ENCODE measurements around the gene OR6P1. TPM values are rescaled to one million over a fixed set of nuclear protein-coding genes. Genes with fewer than 3 reads are reported as not detected.

Gene OR6P1
- total RNA-seq, 1 experiment from 2014 or later, result not detected

DNA sequence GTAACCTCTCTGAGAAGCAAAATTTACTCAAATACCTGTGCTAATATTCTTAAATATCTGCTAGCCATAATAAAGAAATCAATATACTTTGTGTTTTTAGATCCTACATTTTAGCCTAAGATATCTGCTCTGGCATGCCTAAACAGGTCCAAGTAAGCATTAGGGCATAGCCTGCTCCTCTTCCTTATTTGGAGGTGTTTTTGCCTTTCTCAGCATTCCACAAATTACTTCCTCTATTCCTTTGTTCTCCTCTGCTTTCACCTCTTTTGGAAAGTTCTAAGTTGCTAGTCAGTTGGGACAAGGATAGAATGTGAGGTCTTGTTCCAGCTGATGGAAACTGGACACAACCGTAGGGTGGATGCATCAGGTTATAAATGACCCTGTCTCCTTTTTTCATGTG is 16.6 kb upstream of the OR6P1 start:
- Histone ChIP-seq H3F3A (ENCODE audit: insufficient read depth, low read depth) (no peaks in the 10 kb centered on the region), H3K4me1 (replicated peaks; ENCODE audit: insufficient read depth) (no peaks in the 10 kb centered on the region), H3K36me3 (ENCODE audit: low read depth) (no peaks in the 10 kb centered on the region), H3K4me2 (no peak overlapping the region), H3K27ac (no peak overlapping the region), H3K27me3 (ENCODE audit: insufficient read depth, low read depth) (no peaks in the 10 kb centered on the region), H3K9me2 (ENCODE audit: insufficient read depth) (no peaks in the 10 kb centered on the region; the same call in 1 of the 2 replicates), H3K4me3 (no peak overlapping the region), H2AFZ (no peak overlapping the region), H4K20me1 (ENCODE audit: insufficient read depth) (no peaks in the 10 kb centered on the region), H3K79me2 (ENCODE audit: low read depth) (no peaks in the 10 kb centered on the region), H3K9me3 (ENCODE audit: insufficient read depth, low read depth) (no peaks in the 10 kb centered on the region)
- intact Hi-C loops (cut with micrococcal nuclease; ENCODE audit: unreplicated experiment), result no loop called here
- BruUV-seq (replicated peaks), result no TSS peak
- no peak for DNase-seq
- POLR2A ChIA-PET (ENCODE audit: unreplicated experiment), result no interaction called here
- no peak for TF ChIP-seq EZH2 (IDR thresholded peaks at IDR 0.05; ENCODE audit: low read depth)
- TF ChIP-seq, protein P1, sequence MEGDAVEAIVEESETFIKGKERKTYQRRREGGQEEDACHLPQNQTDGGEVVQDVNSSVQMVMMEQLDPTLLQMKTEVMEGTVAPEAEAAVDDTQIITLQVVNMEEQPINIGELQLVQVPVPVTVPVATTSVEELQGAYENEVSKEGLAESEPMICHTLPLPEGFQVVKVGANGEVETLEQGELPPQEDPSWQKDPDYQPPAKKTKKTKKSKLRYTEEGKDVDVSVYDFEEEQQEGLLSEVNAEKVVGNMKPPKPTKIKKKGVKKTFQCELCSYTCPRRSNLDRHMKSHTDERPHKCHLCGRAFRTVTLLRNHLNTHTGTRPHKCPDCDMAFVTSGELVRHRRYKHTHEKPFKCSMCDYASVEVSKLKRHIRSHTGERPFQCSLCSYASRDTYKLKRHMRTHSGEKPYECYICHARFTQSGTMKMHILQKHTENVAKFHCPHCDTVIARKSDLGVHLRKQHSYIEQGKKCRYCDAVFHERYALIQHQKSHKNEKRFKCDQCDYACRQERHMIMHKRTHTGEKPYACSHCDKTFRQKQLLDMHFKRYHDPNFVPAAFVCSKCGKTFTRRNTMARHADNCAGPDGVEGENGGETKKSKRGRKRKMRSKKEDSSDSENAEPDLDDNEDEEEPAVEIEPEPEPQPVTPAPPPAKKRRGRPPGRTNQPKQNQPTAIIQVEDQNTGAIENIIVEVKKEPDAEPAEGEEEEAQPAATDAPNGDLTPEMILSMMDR (conservative IDR thresholded peaks at IDR 0.05), result no peak
- CTCF ChIA-PET, result no interaction called here

DNA sequence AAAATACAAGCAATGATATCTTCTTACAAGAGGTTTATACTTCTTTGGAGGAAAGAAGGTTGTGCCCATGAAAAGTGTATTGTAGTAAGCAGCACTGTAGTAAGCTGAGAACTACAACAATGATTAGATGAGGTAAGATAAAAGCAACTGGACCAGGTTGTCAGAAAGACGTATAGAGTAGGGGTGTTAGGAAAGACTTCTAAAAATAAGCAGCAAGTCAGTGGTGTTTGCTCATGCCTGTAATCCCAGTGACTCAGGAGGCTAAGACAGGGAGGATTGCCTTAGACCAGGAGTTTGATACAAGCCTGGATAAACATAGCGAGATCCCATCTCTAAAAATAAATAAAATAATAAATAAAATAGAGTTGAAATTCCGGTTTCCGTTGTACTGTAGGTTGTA is 13.6 kb upstream of the OR6P1 start:
- TF ChIP-seq, protein P1 (conservative IDR thresholded peaks at IDR 0.05), result no peak
- no peak for TF ChIP-seq EZH2 (IDR thresholded peaks at IDR 0.05; ENCODE audit: low read depth)
- H3K9me3 ChIP-seq (ENCODE audit: insufficient read depth, low read depth), result no peaks in the 10 kb centered on the region
- H3K27me3 ChIP-seq (ENCODE audit: insufficient read depth, low read depth), result no peaks in the 10 kb centered on the region
- H3K4me2 ChIP-seq, result no peak overlapping the region
- H3K4me3 ChIP-seq, result no peak overlapping the region
- H2AFZ ChIP-seq, result no peak overlapping the region
- intact Hi-C loops (cut with micrococcal nuclease; ENCODE audit: unreplicated experiment), result no loop called here
- BruUV-seq (replicated peaks), result no TSS peak
- CTCF ChIA-PET, result no interaction called here
- H3K36me3 ChIP-seq (ENCODE audit: low read depth), result no peaks in the 10 kb centered on the region
- H3K4me1 ChIP-seq (replicated peaks; ENCODE audit: insufficient read depth), result no peaks in the 10 kb centered on the region
- H4K20me1 ChIP-seq (ENCODE audit: insufficient read depth), result no peaks in the 10 kb centered on the region
- POLR2A ChIA-PET (ENCODE audit: unreplicated experiment), result no interaction called here
- H3K79me2 ChIP-seq (ENCODE audit: low read depth), result no peaks in the 10 kb centered on the region
- H3K9me2 ChIP-seq (ENCODE audit: insufficient read depth), result no peaks in the 10 kb centered on the region; the same call in 1 of the 2 replicates
- DNase-seq, result no peak
- no peaks in the 10 kb centered on the region for H3F3A ChIP-seq (ENCODE audit: insufficient read depth, low read depth)
- H3K27ac ChIP-seq, result no peak overlapping the region

DNA sequence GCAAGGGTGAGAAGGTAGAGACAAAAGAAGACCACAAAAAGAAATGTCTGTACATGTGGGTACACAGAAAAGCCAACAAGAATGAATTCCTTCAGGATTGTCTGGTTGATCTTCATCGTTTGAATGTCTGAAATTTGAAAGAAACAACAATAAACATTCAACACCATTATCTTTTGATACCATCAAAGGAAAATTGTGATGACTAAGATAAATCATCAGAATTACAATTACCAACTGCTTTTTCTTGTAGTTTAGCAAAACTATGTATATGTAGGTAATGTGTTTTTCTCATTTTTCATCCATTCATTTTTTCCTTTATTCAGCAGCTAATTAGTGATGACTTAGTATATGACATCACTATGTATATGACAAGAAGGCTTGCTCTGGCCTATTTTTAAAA is 9.4 kb upstream of the OR6P1 start, which contains the start of gene OR10X1:
Gene OR10X1 (minus strand): TSS at position 167 of the 400 bp plus-strand sequence. CDS start 0 bp downstream, at position 167.
- Histone ChIP-seq H3K79me2 (ENCODE audit: low read depth) (no peaks in the 10 kb centered on the region), H3K27me3 (ENCODE audit: insufficient read depth, low read depth) (0 out of 2 replicates have a peak, but pooled peaks cover 8% of the 10 kb centered on the region), H3K9me3 (ENCODE audit: insufficient read depth, low read depth) (no peaks in the 10 kb centered on the region), H3F3A (ENCODE audit: insufficient read depth, low read depth) (no peaks in the 10 kb centered on the region), H3K4me2 (no peak within 1 kb of the TSS), H3K4me1 (replicated peaks; ENCODE audit: insufficient read depth) (no peaks in the 10 kb centered on the region), H2AFZ (no peak within 1 kb of the TSS), H3K27ac (no peak within 1 kb of the TSS), H3K36me3 (ENCODE audit: low read depth) (no peaks in the 10 kb centered on the region), H4K20me1 (ENCODE audit: insufficient read depth) (no peaks in the 10 kb centered on the region), H3K4me3 (no peak within 1 kb of the TSS), H3K9me2 (ENCODE audit: insufficient read depth) (no peaks in the 10 kb centered on the region)
- POLR2A ChIA-PET (ENCODE audit: unreplicated experiment), result no interaction called here
- CTCF ChIA-PET, result no interaction called here
- no peak for DNase-seq
- TF ChIP-seq, protein P1 (conservative IDR thresholded peaks at IDR 0.05), result no peak
- no peak for TF ChIP-seq EZH2 (IDR thresholded peaks at IDR 0.05; ENCODE audit: low read depth)
- intact Hi-C loops (cut with micrococcal nuclease; ENCODE audit: unreplicated experiment), result no loop called here
- BruUV-seq (replicated peaks), result no TSS peak
